D721Med (cell line): ENCODE data around the gene XYLB.

Source experiments
- DNase-seq: peaks from one replicate; pipeline ENCODE4 v3.0.0; 2011; ENCODE audit warnings: low spot score; ENCODE audit not compliant: insufficient read length
- FAIRE-seq: peaks from 2 replicates; lab custom pipeline; 2011; peaks lifted over from hg19 to GRCh38; lab: Jason Lieb, UNC
- CTCF ChIP-seq: IDR thresholded peaks from 2 replicates; pipeline ENCODE4 v1.5.1; 2012; ENCODE audit warnings: mild to moderate bottlenecking, control low read depth; ENCODE audit not compliant: insufficient read depth; ENCODE audit errors: missing control alignments

Gene XYLB

GRCh38 chr3:38311476-38311875 lies 35.1 kb upstream of the XYLB start:
- FAIRE-seq (no peak), DNase-seq (no peak)
- no peak for TF ChIP-seq CTCF

- FAIRE-seq (no peak), DNase-seq (no peak)
- no peak for TF ChIP-seq CTCF
These were observed 34.6 kb upstream of the XYLB start for GRCh38 chr3:38311941-38312340.

GRCh38 chr3:38312356-38312755 lies 34.2 kb upstream of the XYLB start:
- DNase-seq (no peak), FAIRE-seq (no peak)
- TF ChIP-seq CTCF, result no peak

GRCh38 chr3:38313263-38313662 lies 33.3 kb upstream of the XYLB start:
- TF ChIP-seq CTCF, result no peak
- FAIRE-seq (no peak), DNase-seq (no peak)

- FAIRE-seq, result no peak
These were observed 32.9 kb upstream of the XYLB start for GRCh38 chr3:38313695-38314094.

GRCh38 chr3:38314112-38314763 lies 32.3 kb upstream of the XYLB start:
- FAIRE-seq (no peak), DNase-seq (no peak)
- no peak for TF ChIP-seq CTCF

More at GRCh38 chr3:38313695-38314094, 32.9 kb upstream of the XYLB start:
- TF ChIP-seq CTCF, result no peak
- no peak for DNase-seq

GRCh38 chr3:38314764-38315487 lies 31.7 kb upstream of the XYLB start:
- TF ChIP-seq CTCF, result no peak
- no peak for FAIRE-seq
- DNase-seq, result no peak
